Astrocyte (in vitro differentiated cells and primary cell): ENCODE measurements around the gene RAP1A.

Experiments used
- EZH2 ChIP-seq: IDR thresholded peaks from 2 replicates; pipeline ENCODE4 v1.6.1; 2012; ENCODE audit warnings: mild to moderate bottlenecking, low read length, inconsistent platforms; ENCODE audit not compliant: insufficient read depth
- TF ChIP-seq, protein P1 (sequence below): IDR thresholded peaks from 2 replicates; pipeline ENCODE4 v1.5.1; 2011; ENCODE audit warnings: low read depth, mild to moderate bottlenecking, inconsistent platforms, low read length, moderate library complexity; ENCODE audit not compliant: insufficient read depth

DNA sequence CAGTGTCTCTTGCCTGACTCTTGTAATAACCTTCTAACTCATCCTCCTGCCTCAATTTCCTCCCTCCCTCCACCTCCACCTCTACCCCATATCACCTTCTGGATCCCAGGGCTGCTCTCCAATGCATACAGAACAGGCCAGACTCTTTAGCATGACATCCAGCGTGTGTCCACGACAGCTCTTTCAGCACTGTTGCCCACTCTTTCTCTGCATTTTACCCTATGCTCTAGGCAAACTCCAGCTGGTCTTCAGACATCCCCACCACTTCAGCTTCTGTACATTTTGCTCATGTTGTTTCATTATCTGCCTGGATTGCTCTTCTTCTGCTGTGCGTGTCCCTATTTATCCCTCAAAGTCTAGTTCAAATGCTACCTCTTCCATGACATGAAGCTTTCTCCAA is 114.8 kb downstream of the RAP1A start:
- TF ChIP-seq, protein P1, sequence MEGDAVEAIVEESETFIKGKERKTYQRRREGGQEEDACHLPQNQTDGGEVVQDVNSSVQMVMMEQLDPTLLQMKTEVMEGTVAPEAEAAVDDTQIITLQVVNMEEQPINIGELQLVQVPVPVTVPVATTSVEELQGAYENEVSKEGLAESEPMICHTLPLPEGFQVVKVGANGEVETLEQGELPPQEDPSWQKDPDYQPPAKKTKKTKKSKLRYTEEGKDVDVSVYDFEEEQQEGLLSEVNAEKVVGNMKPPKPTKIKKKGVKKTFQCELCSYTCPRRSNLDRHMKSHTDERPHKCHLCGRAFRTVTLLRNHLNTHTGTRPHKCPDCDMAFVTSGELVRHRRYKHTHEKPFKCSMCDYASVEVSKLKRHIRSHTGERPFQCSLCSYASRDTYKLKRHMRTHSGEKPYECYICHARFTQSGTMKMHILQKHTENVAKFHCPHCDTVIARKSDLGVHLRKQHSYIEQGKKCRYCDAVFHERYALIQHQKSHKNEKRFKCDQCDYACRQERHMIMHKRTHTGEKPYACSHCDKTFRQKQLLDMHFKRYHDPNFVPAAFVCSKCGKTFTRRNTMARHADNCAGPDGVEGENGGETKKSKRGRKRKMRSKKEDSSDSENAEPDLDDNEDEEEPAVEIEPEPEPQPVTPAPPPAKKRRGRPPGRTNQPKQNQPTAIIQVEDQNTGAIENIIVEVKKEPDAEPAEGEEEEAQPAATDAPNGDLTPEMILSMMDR: no peak
- TF ChIP-seq EZH2: no peak
